ENCODE results near the gene EPN1.
A peak's percentile ranks its signal among the peaks of the same experiment; 100 is the strongest.

Gene EPN1

DNA sequence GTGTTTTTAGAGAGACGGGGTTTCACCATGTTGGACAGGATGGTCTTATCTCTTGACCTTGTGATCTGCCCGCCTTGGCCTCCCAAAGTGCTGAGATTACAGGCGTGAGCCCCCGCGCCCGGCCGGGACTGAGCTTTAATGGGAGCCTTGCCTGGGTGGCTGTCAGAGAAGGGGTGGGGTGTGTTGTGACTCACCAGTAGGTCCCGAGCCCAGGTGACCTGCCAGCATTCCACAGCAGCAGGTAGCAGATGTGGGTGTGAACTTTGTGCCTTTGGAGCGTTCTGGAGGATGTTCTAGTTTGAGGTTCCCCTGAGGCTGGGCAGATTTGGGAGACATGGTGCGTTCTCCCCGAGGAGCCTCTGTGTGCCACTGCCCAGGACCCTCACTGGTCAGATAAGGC is 7.1 kb upstream of the EPN1 start:
- peaks cover 81% of the 10 kb centered on the region for H3K36me3 ChIP-seq (ENCODE audit: insufficient read depth, low read length)
- H3K27ac ChIP-seq (ENCODE audit: low read depth, low read length): no peak overlapping the region
- no peaks in the 10 kb centered on the region for H3K4me1 ChIP-seq (ENCODE audit: insufficient read depth, low read length)

DNA sequence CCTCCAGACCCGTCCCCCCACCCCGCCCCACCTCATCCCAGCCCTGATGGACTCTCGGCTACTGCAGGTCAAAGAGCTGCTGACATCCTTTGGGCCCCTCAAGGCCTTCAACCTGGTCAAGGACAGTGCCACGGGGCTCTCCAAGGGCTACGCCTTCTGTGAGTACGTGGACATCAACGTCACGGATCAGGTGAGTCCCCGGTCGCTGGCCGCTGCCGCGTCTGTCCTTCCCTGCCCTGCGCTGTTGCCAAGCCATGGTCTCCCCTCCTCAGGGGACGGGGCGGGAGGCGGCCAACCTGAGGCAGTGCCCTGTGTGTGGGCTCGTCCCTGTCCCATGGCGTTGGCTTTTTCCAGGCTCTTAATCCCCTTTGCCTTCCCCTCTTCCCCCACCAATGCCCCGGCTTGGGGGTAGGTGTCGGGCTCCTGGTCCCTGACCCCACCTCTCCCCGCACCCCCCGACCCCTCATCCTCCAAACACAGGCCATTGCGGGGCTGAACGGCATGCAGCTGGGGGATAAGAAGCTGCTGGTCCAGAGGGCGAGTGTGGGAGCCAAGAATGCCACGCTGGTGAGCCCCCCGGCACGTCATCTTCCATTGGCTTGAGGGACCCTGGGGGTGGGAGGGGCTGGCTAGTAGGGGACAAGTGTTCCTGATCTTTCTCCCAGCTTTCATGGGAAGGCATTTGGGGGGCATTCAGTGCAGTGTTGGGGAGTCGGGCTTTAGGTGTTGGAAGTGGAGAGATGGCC is 6.2 kb upstream of the EPN1 start:
- Histone ChIP-seq H3K4me3 (ENCODE audit: low read depth in 1 of 2, low read length in 2 of 2) (no peak overlapping the region), H3K36me3 (ENCODE audit: insufficient read depth, low read length) (peaks cover 73% of the 10 kb centered on the region), H3K9ac (ENCODE audit: low read length) (no peak overlapping the region), H3K4me1 (ENCODE audit: insufficient read depth, low read length) (no peaks in the 10 kb centered on the region), H3K27ac (ENCODE audit: low read depth, low read length) (no peak overlapping the region), H3K9me3 (ENCODE audit: low read length) (no peaks in the 10 kb centered on the region), H3K27me3 (ENCODE audit: control insufficient read depth in 1 of 2, insufficient read depth in 2 of 2, low read length in 2 of 2) (no peaks in the 10 kb centered on the region)

More for the DNA sequence above, 7.1 kb upstream of the EPN1 start:
- H3K9ac ChIP-seq (ENCODE audit: low read length): no peak overlapping the region
- no peaks in the 10 kb centered on the region for H3K27me3 ChIP-seq (ENCODE audit: control insufficient read depth in 1 of 2, insufficient read depth in 2 of 2, low read length in 2 of 2)
- H3K9me3 ChIP-seq (ENCODE audit: low read length): no peaks in the 10 kb centered on the region
- no peak overlapping the region for H3K4me3 ChIP-seq (ENCODE audit: low read depth in 1 of 2, low read length in 2 of 2)

DNA sequence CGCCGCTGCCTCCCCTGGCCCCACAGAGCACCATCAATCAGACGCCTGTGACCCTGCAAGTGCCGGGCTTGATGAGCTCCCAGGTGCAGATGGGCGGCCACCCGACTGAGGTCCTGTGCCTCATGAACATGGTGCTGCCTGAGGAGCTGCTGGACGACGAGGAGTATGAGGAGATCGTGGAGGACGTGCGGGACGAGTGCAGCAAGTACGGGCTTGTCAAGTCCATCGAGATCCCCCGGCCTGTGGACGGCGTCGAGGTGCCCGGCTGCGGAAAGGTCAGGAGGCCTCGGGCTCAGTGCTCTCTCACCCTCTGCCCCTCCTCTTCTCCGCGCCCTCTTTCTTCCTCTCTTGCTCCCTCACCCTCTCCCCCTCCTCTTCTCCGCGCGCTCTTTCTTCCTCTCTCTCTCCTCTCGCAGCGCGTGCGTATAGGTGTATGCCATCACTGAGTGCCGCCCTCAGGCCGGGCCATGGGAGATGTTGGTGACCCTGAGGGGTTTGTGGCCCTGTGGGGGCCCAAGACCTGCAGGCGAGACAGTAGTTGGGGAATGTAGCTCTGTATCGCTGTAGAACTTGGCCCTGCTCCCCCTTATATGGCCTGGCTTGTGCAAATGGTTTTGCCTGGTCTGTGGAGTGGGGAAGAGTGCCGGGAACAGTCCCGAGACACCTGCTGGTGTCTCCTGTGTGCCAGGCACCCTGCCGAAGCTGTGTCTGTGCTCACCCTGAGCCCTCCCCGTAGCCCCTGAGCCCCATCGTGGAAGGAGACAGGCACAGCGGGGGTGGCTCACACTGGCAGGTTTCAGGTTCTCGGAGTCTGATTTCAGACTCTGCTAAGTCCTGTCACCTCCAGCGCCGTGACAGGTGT is 5.4 kb upstream of the EPN1 start:
- Histone ChIP-seq H3K27me3 (ENCODE audit: control insufficient read depth in 1 of 2, insufficient read depth in 2 of 2, low read length in 2 of 2) (no peaks in the 10 kb centered on the region), H3K9me3 (ENCODE audit: low read length) (no peaks in the 10 kb centered on the region), H3K27ac (ENCODE audit: low read depth, low read length) (no peak overlapping the region), H3K36me3 (ENCODE audit: insufficient read depth, low read length) (peaks cover 64% of the 10 kb centered on the region), H3K9ac (ENCODE audit: low read length) (no peak overlapping the region), H3K4me3 (ENCODE audit: low read depth in 1 of 2, low read length in 2 of 2) (no peak overlapping the region), H3K4me1 (ENCODE audit: insufficient read depth, low read length) (peaks cover 3% of the 10 kb centered on the region)

DNA sequence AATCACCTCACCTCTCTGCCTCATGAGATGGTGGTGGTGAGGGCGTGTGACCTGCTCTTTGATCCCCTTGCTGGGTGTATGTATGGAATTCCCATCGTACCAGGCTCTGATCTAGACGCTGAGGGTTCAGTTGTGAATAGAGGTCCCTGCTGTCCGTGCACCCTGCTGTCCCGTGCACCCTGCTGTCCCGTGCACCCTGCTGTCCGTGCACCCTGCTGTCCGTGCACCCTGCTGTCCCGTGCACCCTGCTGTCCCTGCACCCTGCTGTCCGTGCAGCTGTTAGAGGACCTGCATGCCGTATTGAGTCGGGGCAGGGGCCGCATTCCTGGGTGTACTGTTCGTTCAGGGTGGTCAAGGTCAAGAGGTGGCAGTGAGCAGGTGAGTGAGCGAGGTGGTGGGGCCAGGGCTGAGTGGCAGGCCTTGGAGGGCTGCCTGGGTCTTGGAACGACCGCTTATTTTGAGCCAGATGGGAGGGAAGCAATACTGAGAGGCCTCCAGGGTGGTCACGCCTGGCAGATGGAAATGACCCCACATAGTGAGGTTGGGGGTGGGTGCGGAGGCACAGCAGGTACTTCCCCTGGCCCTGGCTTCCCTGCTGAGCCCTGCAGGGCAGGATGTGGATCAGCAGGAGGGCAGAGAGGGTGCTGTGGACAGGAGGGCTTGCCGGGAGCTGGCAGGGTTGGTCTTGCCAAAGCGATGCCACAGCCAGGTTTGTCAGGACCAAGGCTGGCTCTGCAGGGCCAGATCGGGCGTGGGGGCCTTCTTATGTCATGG is 4.6 kb upstream of the EPN1 start:
- Histone ChIP-seq H3K27me3 (ENCODE audit: control insufficient read depth in 1 of 2, insufficient read depth in 2 of 2, low read length in 2 of 2) (no peaks in the 10 kb centered on the region), H3K4me3 (ENCODE audit: low read depth in 1 of 2, low read length in 2 of 2) (no peak overlapping the region), H3K9me3 (ENCODE audit: low read length) (no peaks in the 10 kb centered on the region), H3K9ac (ENCODE audit: low read length) (no peak overlapping the region), H3K36me3 (ENCODE audit: insufficient read depth, low read length) (peaks cover 61% of the 10 kb centered on the region), H3K4me1 (ENCODE audit: insufficient read depth, low read length) (peaks cover 3% of the 10 kb centered on the region), H3K27ac (ENCODE audit: low read depth, low read length) (no peak overlapping the region)

DNA sequence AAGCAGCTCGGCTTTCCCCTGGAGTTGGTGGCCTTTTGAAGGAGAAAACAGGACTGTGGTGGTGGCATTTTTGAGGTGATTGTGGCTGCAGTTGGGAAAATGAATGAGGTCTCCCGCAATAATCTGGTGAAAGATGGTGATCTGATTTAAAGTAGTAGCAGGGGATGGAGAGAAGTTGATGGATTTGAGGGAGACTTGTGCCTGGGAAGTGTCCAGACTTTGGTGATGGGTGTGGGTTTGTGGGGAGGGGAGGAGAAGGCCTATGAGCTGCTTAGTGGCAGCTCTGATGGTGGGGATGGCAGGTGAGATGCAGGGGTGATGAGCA is 4.0 kb upstream of the EPN1 start:
- Histone ChIP-seq H3K4me3 (ENCODE audit: low read depth in 1 of 2, low read length in 2 of 2) (no peak overlapping the region), H3K36me3 (ENCODE audit: insufficient read depth, low read length) (peaks cover 55% of the 10 kb centered on the region), H3K27ac (ENCODE audit: low read depth, low read length) (no peak overlapping the region), H3K27me3 (ENCODE audit: control insufficient read depth in 1 of 2, insufficient read depth in 2 of 2, low read length in 2 of 2) (no peaks in the 10 kb centered on the region), H3K9me3 (ENCODE audit: low read length) (no peaks in the 10 kb centered on the region), H3K4me1 (ENCODE audit: insufficient read depth, low read length) (peaks cover 8% of the 10 kb centered on the region), H3K9ac (ENCODE audit: low read length) (no peak overlapping the region)

DNA sequence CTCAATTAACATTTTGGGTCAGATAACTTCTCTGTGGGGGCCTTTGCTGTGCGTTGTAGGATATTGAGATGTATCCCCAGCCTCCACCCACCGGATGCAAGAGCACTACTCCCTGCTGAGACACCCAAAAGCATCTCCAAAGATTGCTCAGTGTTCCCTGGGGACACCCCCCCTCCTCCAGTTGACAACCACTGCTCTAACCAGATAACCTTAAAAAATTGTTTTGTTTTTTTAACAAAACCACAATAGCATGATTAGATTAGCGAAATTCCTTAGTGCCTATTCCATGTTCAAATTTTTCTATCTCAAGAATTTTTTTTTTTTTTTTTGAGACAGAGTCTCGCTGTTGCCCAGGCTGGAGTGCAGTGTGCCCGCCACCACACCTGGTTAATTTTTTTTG is 2.6 kb upstream of the EPN1 start:
- Histone ChIP-seq H3K9me3 (ENCODE audit: low read length) (no peaks in the 10 kb centered on the region), H3K4me3 (ENCODE audit: low read depth in 1 of 2, low read length in 2 of 2) (no peak overlapping the region), H3K27ac (ENCODE audit: low read depth, low read length) (no peak overlapping the region), H3K9ac (ENCODE audit: low read length) (no peak overlapping the region), H3K27me3 (ENCODE audit: control insufficient read depth in 1 of 2, insufficient read depth in 2 of 2, low read length in 2 of 2) (no peaks in the 10 kb centered on the region), H3K4me1 (ENCODE audit: insufficient read depth, low read length) (peaks cover 22% of the 10 kb centered on the region), H3K36me3 (ENCODE audit: insufficient read depth, low read length) (peaks cover 46% of the 10 kb centered on the region)

DNA sequence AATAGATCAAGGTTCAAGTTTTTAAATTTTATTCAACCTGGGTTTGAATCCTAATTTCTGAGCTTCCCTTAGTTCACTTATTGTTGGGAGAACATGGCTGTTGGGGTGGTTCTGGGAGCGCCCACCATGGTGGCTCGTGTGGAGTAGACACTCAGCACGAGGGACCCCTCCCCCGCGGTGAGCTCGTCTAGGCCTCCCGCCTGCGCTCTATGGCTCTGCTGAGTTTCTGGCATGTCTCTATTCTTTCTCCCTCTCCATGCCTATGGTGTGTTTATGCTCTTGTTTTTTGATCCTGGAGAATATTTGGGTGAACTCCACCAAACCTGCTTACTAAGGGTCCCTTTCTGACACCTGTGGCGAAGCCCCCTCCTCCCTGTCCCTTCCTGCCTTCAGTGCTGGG is 1.6 kb upstream of the EPN1 start:
- Histone ChIP-seq H3K27ac (ENCODE audit: low read depth, low read length) (no peak overlapping the region), H3K9me3 (ENCODE audit: low read length) (no peaks in the 10 kb centered on the region), H3K36me3 (ENCODE audit: insufficient read depth, low read length) (peaks cover 39% of the 10 kb centered on the region), H3K27me3 (ENCODE audit: control insufficient read depth in 1 of 2, insufficient read depth in 2 of 2, low read length in 2 of 2) (no peaks in the 10 kb centered on the region), H3K4me1 (ENCODE audit: insufficient read depth, low read length) (peaks cover 28% of the 10 kb centered on the region), H3K4me3 (ENCODE audit: low read depth in 1 of 2, low read length in 2 of 2) (no peak overlapping the region), H3K9ac (ENCODE audit: low read length) (no peak overlapping the region)

DNA sequence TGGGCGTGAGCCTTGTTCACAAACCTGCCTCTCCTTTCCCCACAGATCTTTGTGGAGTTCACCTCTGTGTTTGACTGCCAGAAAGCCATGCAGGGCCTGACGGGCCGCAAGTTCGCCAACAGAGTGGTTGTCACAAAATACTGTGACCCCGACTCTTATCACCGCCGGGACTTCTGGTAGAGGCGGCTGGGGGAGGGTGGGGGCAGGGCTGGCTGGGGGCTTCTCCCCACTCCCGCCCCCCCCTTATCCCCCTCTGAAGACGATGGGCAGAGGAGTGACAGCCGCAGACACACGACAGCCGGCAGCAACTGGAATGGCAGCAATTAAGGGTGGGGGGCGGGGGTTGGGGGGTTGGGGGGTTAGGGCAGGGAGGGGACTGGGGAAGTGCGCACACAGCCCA is 1.1 kb upstream of the EPN1 start:
- peaks cover 28% of the 10 kb centered on the region for H3K4me1 ChIP-seq (ENCODE audit: insufficient read depth, low read length)
- H3K27me3 ChIP-seq (ENCODE audit: control insufficient read depth in 1 of 2, insufficient read depth in 2 of 2, low read length in 2 of 2): no peaks in the 10 kb centered on the region
- no peaks in the 10 kb centered on the region for H3K9me3 ChIP-seq (ENCODE audit: low read length)
- no peak overlapping the region for H3K4me3 ChIP-seq (ENCODE audit: low read depth in 1 of 2, low read length in 2 of 2)
- H3K36me3 ChIP-seq (ENCODE audit: insufficient read depth, low read length): peaks cover 39% of the 10 kb centered on the region
- H3K27ac ChIP-seq (ENCODE audit: low read depth, low read length): no peak overlapping the region
- H3K9ac ChIP-seq (ENCODE audit: low read length): no peak overlapping the region

DNA sequence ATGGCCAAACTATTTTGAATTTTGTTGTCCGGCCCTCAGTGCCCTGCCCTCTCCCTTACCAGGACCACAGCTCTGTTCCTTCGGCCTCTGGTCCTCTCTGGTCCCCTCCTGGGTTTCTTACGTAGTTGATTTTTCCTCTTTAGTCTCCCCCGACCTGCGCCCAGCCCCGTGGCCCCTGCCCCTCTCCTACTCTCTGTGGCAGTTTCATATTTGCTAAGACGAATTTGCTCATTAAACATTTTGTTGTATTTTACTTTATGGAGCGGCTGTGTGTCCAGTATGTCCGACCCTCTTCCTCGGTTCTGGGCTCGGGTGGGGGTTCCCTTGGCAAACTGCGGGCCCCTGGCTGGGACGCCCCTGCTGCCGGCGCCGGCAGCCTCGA is 576 bp upstream of the EPN1 start:
- peaks cover 39% of the 10 kb centered on the region for H3K36me3 ChIP-seq (ENCODE audit: insufficient read depth, low read length)
- peak overlapping the region; percentile 41 for H3K27ac ChIP-seq (ENCODE audit: low read depth, low read length)
- no peak overlapping the region for H3K9ac ChIP-seq (ENCODE audit: low read length)
- H3K9me3 ChIP-seq (ENCODE audit: low read length): no peaks in the 10 kb centered on the region
- no peaks in the 10 kb centered on the region for H3K27me3 ChIP-seq (ENCODE audit: control insufficient read depth in 1 of 2, insufficient read depth in 2 of 2, low read length in 2 of 2)
- H3K4me1 ChIP-seq (ENCODE audit: insufficient read depth, low read length): peaks cover 28% of the 10 kb centered on the region
- peak overlapping the region; percentile 43 to 49 for H3K4me3 ChIP-seq (ENCODE audit: low read depth in 1 of 2, low read length in 2 of 2)

DNA sequence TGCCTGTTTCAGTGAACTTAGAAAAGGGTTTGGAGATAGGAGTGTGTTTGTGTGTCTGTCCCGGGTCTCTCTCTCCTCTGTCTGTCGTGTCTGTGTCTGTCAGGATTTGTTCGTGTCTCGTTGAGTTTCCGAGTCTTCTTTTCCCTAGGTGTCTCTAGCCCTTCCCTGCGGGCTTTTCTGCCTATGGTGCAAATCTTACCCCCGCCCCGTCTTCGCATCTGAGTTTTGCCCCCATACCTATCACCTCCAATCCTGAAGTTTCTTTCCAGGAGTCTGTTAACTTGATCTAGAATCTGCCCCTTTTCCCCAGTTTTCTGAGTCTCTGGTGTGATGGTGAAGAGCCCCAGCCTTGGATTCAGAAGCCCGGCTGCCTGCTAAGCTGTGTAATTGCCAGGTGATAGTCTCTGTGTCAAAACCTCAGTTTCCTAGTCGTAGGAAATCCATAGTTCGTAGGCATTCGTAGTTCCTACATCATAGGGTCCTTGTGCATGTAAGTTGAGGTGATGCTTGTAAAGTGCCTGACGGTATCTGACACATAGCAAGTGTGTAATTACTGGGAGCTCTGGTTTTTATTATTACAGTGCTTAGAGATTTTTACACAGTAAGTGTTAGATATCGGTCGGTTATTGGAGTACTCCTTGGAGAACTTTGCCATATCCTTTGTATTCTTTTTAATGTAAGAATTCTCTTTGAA is 782 bp downstream of the EPN1 start:
- Histone ChIP-seq H3K27ac (ENCODE audit: low read depth, low read length) (peak overlapping the region; percentile 64), H3K27me3 (ENCODE audit: control insufficient read depth in 1 of 2, insufficient read depth in 2 of 2, low read length in 2 of 2) (no peaks in the 10 kb centered on the region), H3K9me3 (ENCODE audit: low read length) (no peaks in the 10 kb centered on the region), H3K4me1 (ENCODE audit: insufficient read depth, low read length) (peaks cover 28% of the 10 kb centered on the region), H3K9ac (ENCODE audit: low read length) (peak overlapping the region; percentile 88), H3K4me3 (ENCODE audit: low read depth in 1 of 2, low read length in 2 of 2) (peak overlapping the region; percentile 82 to 98), H3K36me3 (ENCODE audit: insufficient read depth, low read length) (peaks cover 36% of the 10 kb centered on the region)

DNA sequence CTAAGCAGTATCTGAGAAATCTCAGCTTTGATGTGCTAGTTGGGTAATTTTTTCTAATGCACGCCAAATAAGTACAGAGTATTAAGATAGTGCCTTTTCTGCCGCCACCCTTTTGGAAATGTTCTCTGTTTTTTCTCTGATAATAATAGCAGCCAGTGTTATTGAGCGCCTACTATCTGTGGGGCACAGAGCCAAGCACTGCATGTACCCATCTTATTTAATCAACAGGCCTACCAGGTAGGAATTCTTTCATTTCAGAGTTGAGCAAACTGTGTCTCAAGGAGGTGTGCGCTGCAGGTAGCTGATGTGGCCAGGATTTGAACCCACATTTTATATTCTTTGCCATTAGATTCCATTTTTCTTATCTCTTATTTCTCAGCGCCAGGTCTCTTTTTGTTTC is 1.4 kb downstream of the EPN1 start:
- Histone ChIP-seq H3K4me3 (ENCODE audit: low read depth in 1 of 2, low read length in 2 of 2) (peak overlapping the region in 1 of 2 donors; percentile 98), H3K9ac (ENCODE audit: low read length) (peak overlapping the region; percentile 88), H3K4me1 (ENCODE audit: insufficient read depth, low read length) (peaks cover 28% of the 10 kb centered on the region), H3K27me3 (ENCODE audit: control insufficient read depth in 1 of 2, insufficient read depth in 2 of 2, low read length in 2 of 2) (no peaks in the 10 kb centered on the region), H3K27ac (ENCODE audit: low read depth, low read length) (no peak overlapping the region), H3K36me3 (ENCODE audit: insufficient read depth, low read length) (peaks cover 37% of the 10 kb centered on the region), H3K9me3 (ENCODE audit: low read length) (no peaks in the 10 kb centered on the region)
